ENCODE results near the gene HID1.

DNA sequence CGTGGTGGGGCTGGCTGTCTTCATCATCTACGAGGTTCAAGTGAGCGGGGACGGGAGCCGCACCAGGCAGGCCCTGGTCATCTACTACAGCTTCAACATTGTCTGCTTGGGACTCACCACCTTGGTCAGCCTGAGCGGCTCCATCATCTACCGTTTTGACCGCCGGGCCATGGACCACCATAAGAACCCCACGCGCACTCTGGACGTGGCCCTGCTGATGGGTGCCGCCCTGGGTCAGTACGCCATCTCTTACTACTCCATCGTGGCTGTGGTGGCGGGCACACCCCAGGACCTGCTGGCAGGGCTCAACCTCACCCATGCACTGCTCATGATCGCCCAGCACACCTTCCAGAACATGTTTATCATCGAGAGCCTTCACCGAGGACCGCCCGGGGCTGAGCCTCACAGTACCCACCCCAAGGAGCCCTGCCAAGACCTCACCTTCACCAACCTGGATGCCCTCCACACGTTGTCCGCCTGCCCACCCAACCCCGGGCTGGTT is 42.0 kb downstream of the HID1 start:
- TF ChIP-seq EZH2phosphoT487 (IDR thresholded peaks at IDR 0.05; ENCODE audit: insufficient read depth, low read depth) (no peak), EZH2 (IDR thresholded peaks at IDR 0.05; ENCODE audit: insufficient read depth, poor library complexity, severe bottlenecking) (no peak)
